ENCODE measurements around the gene GRB10. TPM values are rescaled to one million over a fixed set of nuclear protein-coding genes. Genes with fewer than 3 reads are reported as not detected.

The GRB10 gene
- total and polyA plus RNA-seq, 2 of the 8 experiments (the other 6 are each of a cell fraction or from before 2014, with no cell fraction given): 35.7 to 97.0 TPM

- Histone ChIP-seq H3K27ac (ENCODE audit: low read depth, low read length) (no peak overlapping the region), H4K20me1 (replicated peaks in 1 of 2; ENCODE audit: control insufficient read depth in 1 of 2, insufficient read depth in 2 of 2, low read length in 2 of 2) (no peaks in the 10 kb centered on the region), H2BK5ac (ENCODE audit: low read depth, low read length) (no peak overlapping the region), H3K4ac (replicated peaks; ENCODE audit: insufficient read length, low read depth, low read length) (no peak overlapping the region), H3K9ac (replicated peaks in 1 of 4; ENCODE audit: extremely low read depth in 1 of 4, low read depth in 3 of 4, low read length in 3 of 4) (no peak overlapping the region), H3K36me3 (ENCODE audit: control insufficient read depth in 2 of 4, insufficient read depth in 4 of 4, low read length in 3 of 4) (no peaks in the 10 kb centered on the region), H2BK15ac (ENCODE audit: low read length) (peak overlapping the region; percentile 49; the same call in 1 of the 2 replicates), H3K4me2 (ENCODE audit: insufficient read depth in 1 of 2, low read depth in 2 of 2, low read length in 2 of 2) (no peak overlapping the region), H2BK12ac (ENCODE audit: low read depth, low read length) (0 out of 2 replicates have a peak overlapping the region, but pooled peaks have one; percentile 42), H4K8ac (ENCODE audit: extremely low read depth, insufficient read depth, low read length) (no peak overlapping the region), H2BK20ac (ENCODE audit: low read length) (no peak overlapping the region), H3K79me1 (ENCODE audit: low read depth, low read length) (no peaks in the 10 kb centered on the region), H3K4me1 (replicated peaks in 1 of 4; ENCODE audit: control insufficient read depth in 3 of 4, insufficient read depth in 4 of 4, low read length in 3 of 4) (peaks cover 0 to 4% (median 0%) of the 10 kb centered on the region in 4 experiments; a peak in 3 of 7 replicates), H3K23ac (ENCODE audit: insufficient read length) (no peak overlapping the region), H4K91ac (replicated peaks; ENCODE audit: insufficient read length, low read length) (no peak overlapping the region), H4K5ac (ENCODE audit: insufficient read length, low read depth, low read length) (no peak overlapping the region), H2AFZ (ENCODE audit: low read length) (no peak overlapping the region), H2AK5ac (ENCODE audit: low read depth, low read length) (no peak overlapping the region), H3K79me2 (ENCODE audit: control insufficient read depth in 1 of 2, insufficient read depth in 2 of 2, low read length in 2 of 2) (no peaks in the 10 kb centered on the region), H3K56ac (replicated peaks; ENCODE audit: insufficient read length, low read depth, low read length) (no peak overlapping the region), H3K14ac (ENCODE audit: insufficient read length) (no peak overlapping the region), H3K4me3 (ENCODE audit: extremely low read depth in 1 of 4, insufficient read depth in 2 of 4, low read depth in 3 of 4, low read length in 4 of 4) (no peak overlapping the region), H3K9me3 (ENCODE audit: insufficient read depth in 2 of 2, low read depth in 1 of 2, low read length in 1 of 2) (peaks cover 3% of the 10 kb centered on the region in 2 experiments; a peak in 2 of 4 replicates), H3K23me2 (ENCODE audit: low read depth, low read length) (no peaks in the 10 kb centered on the region), H3K27me3 (replicated peaks in 1 of 4; ENCODE audit: control insufficient read depth in 3 of 4, extremely low read depth in 1 of 4, insufficient read depth in 3 of 4, low read length in 3 of 4) (peaks cover 0 to 7% (median 7%) of the 10 kb centered on the region in 4 experiments; a peak in 6 of 7 replicates), H3K18ac (ENCODE audit: extremely low read depth, low read length) (no peak overlapping the region), H2BK120ac (replicated peaks; ENCODE audit: low read depth, low read length) (no peak overlapping the region)
- DNase-seq (ENCODE audit: low read depth in 1 of 2, low spot score in 2 of 2): no peak
- ChIA-PET CTCF (ENCODE audit: partially characterized antibody) (interaction anchor here (1.3 to 1.4 kb wide), 2 partner anchors 12 to 201 kb away, joined by 5 read pairs; no protein-coding TSS in a partner anchor), POLR2A (ENCODE audit: partially characterized antibody) (interaction anchor here (1.1 to 1.5 kb wide), 2 partner anchors 12 to 47 kb away, joined by 3 to 4 read pairs; no protein-coding TSS in a partner anchor)
- no peak for TF ChIP-seq CHD1 (IDR thresholded peaks at IDR 0.05; ENCODE audit: low read depth, low read length)
- no peak for TF ChIP-seq EGR1 (IDR thresholded peaks at IDR 0.05; ENCODE audit: borderline replicate concordance, low read depth, low read length)
- no peak for TF ChIP-seq HDAC2 (IDR thresholded peaks at IDR 0.05; ENCODE audit: borderline replicate concordance in 1 of 2, low read depth in 2 of 2, low read length in 2 of 2)
- no peak for TF ChIP-seq RXRA (IDR thresholded peaks at IDR 0.05; ENCODE audit: insufficient read depth, low read depth, low read length)
- TF ChIP-seq CTBP2 (IDR thresholded peaks at IDR 0.05; ENCODE audit: borderline replicate concordance, insufficient read depth, insufficient read length, low read length): no peak
- no peak for TF ChIP-seq EP300 (IDR thresholded peaks at IDR 0.05; ENCODE audit: borderline replicate concordance in 1 of 2, low read depth in 2 of 2, low read length in 2 of 2)
- no peak for TF ChIP-seq SIRT6 (IDR thresholded peaks at IDR 0.05; ENCODE audit: low read length)
- no peak for TF ChIP-seq ASH2L (IDR thresholded peaks at IDR 0.05; ENCODE audit: low read length)
- TF ChIP-seq CBX8 (IDR thresholded peaks at IDR 0.05; ENCODE audit: borderline replicate concordance, low read depth, low read length): no peak
- no peak for TF ChIP-seq CEBPB (IDR thresholded peaks at IDR 0.05; ENCODE audit: low read depth, low read length)
- FAIRE-seq: no peak
- WGBS, 2 experiments (ENCODE audit: extremely low coverage in 1 of 2, insufficient coverage in 1 of 2, insufficient read length in 1 of 2, insufficient replicate concordance in 2 of 2, low coverage in 1 of 2, low lambda C conversion rate in 2 of 2, missing lambda C conversion rate in 1 of 2): 87% methylated on average over 8 of the region's 8 CpGs; no CpG with 5 or more reads in 1 of the 2 experiments
Observed at GRCh38 chr7:50799873-50800272, 17.2 kb upstream of the GRB10 start.

All from H1 (cell line).